M059J (cell line): ENCODE data around the gene KHDRBS1. TPM values are rescaled to one million over a fixed set of nuclear protein-coding genes. Genes with fewer than 3 reads are reported as not detected.
"Not testable (repeated sequence)": the region's sequence is repeated elsewhere in the genome, so short reads cannot be mapped to it uniquely, and the experiment has no call there.

Experiments
- DNase-seq: peaks from one replicate; pipeline ENCODE4 v3.0.0-alpha.2; 2012; ENCODE audit warnings: low read depth
- total RNA-seq: library from RNA; depleted of rRNA; stranded (reverse); fragments of >200 nt; shearing (Covaris generic); gene quantifications from 2 replicates; pipeline ENCODE4 v1.2.3, GENCODE V29; 2014; rRNA removed

KHDRBS1 gene
- total RNA-seq, 1 experiment from 2014 or later = 102 TPM

DNA sequence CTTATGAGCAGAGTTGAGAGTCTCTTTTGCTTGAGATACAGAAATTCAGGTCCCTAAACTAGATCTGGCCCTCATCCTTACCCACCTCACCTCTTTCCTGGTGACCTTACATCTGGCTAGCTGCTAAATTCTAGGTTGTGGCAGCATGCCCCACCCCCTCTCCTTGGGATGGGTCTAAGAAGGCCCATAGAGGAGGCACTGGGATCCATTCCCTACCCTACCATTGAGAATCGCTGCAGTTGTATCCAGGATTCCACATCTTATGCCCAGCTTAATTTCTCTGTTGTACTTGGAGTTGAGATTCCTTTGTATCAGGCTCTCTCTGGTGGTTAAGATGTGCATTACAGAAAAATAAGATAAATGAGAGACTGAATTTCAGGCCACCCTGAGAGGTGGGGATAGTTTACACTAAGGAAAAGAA is 49.6 kb downstream of the KHDRBS1 start:
- DNase-seq = peak; percentile 76

DNA sequence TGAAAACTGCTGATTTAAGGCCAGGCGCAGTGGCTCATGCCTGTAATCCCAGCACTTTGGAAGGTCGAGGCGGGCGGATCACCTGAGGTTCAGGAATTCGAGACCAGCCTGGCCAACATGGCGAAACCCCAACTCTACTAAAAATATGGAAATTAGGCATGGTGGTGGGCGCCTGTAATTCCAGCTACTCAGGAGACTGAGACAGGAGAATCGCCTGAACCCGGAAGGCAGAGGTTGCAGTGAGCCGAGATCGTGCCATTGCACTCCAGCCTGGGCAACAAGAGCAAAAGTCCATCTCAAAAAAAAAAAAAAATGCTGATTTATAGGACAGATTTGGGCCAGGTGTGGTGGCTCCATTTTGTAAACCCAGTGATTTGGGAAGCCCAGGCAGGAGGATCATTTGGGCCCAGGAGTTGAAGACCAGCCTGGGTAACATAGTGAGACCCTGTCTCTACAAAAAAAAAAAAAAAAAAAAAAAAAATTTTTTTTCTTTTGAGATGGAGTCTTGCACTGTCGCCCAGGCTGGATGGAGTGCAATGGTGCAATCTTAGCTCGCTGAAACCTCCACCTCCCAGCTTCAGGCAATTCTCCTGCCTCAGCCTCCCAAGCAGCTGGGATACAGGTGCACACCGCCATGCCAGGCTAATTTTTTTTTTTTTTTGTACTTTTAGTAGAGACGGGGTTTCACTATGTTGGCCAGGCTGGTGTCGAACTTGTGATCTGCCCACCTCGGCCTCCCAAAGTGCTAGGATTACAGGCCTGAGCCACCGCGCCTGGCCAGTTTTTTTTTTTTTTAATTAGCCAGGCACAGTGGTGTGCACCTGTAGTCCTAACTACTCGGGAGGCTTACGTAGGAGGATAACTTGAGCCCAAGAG is 52.2 kb downstream of the KHDRBS1 start:
- not testable (repeated sequence) for DNase-seq

DNA sequence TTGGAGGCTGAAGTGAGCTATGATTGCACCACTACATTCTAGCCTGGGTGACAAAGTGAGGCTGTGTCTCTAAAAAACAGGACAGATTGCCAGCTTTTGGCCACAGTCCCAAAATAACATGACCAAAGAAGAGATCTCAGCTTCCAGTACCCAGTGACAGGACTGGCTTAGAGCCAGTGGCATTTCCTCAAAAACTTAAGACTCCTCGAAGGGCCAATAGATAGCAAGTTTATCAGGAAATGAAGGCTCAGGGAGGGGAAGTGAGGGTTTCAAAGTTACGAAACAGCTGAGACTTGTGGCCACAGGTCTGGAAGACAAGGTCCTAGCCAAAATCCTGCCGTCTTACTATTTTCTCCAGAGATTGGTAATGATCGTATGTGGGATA is 52.8 kb downstream of the KHDRBS1 start:
- peak; percentile 96 for DNase-seq

DNA sequence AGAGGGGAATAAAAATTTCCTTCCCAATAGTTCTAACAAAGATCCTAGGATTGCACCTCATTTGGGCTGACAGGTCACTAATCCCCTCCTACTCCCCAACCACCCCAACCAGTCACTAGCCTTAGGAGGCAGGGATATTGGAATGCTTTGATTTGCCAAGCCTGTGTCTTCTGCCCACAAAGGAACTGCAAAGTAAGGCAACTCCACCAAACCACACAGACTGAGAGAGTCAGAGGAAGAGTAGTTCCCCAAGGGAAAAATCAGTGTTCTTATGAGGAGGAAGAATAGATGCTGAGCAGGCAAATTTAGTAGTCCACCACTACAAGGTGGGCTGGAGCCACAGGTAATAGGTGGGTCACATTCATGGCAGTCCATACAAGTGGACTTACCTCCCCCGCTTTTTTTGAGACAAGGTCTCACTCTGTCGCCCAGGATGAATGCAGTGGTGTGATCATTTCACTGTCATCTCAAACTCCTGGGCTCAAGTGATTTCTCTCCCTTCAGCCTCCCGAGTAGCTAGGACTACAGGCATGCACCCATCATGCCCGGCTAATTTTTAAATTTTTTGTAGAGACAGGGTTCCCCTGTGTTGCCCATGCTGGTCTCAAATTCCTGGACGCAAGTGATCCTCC is 55.4 kb downstream of the KHDRBS1 start:
- peak; percentile 71 for DNase-seq

DNA sequence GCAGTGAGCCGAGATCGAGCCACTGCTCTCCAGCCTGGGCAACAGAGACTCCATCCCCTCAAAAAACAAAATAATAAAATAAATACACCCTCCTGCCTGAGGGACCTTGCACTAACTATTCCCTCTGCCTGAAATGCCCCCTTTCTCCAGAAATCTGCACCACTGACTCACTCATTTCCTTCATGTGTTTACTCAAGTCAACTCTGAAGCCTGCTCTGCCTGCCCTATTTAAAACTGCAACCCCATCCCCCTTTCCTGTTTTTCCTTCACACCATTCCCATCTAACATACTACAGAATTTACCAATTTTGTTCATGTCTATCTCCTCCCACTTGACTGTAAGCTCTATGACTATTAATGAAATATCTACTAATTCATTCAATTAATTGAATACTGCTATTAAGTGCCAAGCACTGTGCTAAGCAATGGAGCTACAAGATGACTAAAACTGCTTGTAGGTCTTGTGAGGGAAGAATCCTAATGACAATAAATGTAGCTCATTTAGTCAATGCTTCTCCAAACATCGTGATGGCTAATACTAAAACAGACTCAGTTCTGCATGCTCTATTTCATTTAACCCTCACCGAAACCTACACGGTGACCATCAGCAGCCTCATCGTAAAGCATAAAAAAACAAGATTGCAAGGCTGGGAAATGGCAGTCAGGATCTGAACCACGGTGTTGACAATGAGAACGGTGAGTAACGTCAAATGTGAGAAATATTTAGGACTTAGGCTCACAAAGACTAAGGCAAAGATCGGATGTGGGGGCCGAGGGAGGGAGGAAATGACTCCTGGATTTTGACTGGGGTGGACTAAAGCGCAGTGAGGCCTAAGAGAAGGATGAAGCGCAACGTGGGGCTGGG is 58.3 kb downstream of the KHDRBS1 start:
- DNase-seq = peak; percentile 75

DNA sequence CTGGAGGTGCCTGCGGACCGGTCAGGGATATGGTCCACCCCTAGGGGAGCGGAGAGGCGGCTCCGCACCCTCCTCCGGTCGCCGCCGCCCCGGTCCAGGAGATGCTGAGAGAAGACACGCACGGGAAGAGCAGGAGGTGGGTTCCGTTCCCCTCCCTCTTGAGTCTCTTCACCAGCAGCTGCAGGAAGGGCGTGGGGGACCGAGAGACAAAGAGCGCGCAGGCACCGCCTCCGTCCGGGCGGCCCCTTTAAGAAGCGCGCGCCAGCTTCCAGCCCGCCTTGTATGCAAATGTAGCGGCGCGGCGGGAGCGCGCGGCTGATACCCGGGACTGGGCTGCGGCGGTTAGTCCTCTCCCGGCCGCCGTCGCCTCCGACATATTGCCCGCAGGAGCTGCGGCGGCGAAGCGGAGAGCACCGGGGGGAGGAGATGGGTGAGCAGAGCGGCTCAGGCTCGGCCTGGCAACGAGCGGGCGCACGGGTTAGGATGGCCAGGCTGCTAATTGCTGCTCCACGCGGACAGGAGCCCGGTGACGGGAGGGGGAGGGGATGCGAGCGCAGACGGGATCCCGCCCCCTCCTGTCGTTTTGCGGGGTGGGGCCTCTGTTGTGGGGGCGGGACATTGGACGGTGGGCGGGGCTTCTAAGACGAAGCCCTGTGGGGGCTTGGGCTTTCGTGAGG is 59.1 kb downstream of the KHDRBS1 start, which contains the start of gene TMEM39B:
Gene TMEM39B (plus strand): TSS at position 318 of the 677 bp plus-strand sequence. CDS start 109 bp downstream, at position 427.
- DNase-seq = peak; percentile 94

DNA sequence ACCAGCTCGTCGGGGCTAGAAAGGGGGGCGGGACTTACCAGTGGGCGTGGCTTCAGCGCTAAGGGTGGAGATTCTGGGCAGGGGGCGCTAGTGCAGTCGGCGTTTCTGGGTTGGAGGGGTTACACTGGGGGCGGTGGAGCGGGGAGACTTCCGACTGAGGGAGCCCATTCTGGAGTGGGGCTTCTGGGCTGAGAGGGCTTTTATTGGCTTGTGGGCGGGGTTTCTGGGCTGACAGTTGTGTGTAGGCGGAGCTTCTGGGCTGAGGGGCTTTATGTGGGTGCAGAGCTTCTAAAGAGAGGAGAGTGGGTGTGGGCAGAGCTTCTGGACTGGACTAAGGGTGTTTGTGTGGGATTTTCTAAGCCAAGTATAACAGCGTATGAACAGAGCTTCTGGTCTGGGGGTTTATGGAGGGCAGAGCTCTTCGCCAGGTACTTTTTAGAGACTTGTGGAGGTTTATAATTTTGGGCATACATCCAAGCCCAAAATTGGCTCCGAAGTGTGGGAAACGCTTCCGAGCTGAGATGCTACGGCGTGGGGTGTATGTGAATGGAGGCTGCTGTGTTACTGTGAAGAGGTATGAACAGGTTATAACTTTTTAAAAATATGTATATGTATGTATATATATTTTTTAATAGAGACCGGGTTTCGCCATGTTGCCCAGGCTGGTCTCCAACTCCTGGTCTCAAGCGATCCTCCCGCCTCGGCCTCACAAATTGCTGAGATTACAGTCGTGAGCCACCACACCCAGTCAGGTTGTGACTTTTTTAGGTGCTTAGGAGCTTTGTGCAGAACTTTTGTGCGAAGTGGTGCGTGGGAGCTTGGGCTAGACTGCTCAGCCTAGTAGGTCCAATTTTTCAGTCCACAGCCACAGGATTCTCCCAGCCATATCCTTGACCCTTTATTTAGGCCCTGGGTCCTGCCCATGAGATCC is 59.9 kb downstream of the KHDRBS1 start:
- no peak for DNase-seq

DNA sequence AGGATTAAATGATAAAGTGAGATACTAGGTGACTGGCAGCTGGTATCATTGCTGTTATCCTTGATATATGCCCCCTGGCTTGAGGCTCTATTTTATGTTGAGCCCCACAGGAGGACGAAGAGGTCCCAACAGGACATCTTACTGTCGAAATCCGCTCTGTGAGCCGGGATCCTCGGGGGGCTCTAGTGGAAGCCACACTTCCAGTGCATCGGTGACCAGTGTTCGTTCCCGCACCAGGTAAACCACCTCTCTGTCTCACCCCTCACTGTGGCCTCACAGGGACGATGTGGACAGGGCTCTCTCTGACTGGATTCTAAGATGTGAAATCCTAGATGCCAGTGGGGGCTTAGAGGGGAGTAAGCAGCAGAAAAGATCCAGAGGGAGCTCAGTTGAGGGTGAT is 61.2 kb downstream of the KHDRBS1 start:
- DNase-seq = no peak

DNA sequence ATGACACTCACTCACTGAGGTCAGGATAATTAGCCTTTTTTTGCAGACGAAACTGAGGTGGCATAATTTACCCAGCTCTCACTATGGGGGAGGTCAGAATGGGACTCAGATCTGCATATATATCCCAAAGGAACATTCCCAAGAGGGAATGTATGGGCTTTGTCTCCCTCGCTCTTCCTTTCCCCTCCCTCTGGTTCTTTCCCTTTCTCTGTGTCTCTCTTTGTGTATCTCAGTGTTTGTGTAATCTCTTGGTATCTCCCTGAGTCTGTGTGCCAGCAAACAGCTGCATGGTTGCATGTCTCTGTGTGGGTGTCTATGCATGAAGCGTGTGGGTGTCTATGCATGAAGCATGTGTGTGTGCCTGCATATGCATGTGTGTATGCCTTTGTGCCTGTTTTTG is 63.8 kb downstream of the KHDRBS1 start:
- DNase-seq = no peak

DNA sequence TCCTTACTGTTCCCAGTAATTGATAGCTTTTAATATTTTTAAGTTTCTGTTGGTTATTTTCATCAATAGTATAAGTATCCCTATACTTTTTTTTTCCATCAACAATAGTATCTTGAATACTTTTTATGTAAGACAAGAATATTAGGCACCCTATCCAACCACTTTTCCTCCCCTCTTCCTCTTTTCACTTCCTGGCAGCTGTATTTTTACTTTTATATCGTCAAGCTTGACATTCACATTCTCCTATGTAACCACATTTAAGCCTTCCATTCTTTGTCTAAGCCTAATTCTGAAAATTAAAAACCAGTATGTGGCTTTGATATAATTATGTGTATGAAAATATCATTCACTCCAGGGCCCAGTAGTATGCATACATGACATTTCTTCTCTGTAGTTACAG is 68.4 kb downstream of the KHDRBS1 start:
- DNase-seq = no peak

DNA sequence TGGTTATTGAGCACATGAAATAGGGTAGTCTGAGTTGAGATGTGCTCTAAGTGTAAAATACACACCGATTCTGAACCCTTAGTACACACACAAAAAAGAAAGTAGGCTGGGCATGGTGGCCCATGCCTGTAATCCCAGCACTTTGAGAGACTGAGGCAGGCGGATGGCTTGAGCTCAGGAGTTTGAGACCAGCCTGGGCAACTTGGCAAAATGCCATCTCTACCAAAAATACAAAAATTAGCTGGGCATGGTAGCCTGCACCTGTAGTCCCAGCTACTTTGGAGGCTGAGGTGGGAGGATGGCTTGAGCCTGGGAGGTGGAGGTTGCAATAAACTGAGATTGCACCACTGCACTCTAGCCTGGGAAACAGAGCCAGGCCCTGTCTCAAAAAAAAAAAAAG is 72.7 kb downstream of the KHDRBS1 start:
- DNase-seq = not testable (repeated sequence)

DNA sequence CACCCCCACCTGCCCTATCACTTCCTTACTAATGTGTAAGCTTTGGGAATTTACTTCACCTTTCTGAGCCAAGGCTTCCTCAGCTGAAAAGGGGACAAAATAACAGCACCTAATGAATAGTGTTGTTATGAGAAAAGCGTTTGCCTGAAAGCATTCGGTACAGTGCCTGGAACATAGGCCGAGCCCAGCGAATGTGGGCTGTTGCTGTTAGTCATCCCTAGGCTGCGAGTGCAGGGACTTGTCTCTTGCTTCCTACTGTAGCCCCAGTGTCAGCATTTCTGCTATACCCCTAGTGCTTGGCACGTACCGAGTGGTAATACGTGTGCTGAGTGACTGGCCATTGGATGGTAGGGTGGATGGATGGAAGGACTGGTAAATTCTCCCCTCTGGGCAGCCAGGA is 77.5 kb downstream of the KHDRBS1 start:
- no peak for DNase-seq

DNA sequence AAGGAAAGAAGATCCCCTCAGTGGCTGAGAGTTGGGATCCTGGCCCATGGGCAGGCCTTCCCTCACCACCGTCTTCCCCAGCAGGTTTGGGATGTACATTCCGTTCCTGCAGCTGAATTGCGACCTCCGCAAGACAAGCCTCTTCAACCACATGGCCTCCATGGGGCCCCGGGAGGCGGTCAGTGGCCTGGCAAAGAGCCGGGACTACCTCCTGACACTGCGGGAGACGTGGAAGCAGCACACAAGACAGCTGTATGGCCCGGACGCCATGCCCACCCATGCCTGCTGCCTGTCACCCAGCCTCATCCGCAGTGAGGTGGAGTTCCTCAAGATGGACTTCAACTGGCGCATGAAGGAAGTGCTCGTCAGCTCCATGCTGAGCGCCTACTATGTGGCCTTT is 77.9 kb downstream of the KHDRBS1 start:
- DNase-seq = no peak

Other genes starting within 250 kb of the KHDRBS1 start
- 8.3 and 16.7 TPM in 2 replicates for gene ADGRB2, start 249.5 kb upstream of the KHDRBS1 start, total RNA-seq
- gene SPOCD1, start 197.8 kb upstream of the KHDRBS1 start, total RNA-seq = 33.0 and 52.0 TPM in 2 replicates
- gene PTP4A2, start 75.5 kb upstream of the KHDRBS1 start, total RNA-seq = 334 and 398 TPM in 2 replicates
- 13.9 and 16.1 TPM in 2 replicates for gene TMEM39B, start 59.1 kb downstream of the KHDRBS1 start, total RNA-seq
- gene KPNA6, start 94.2 kb downstream of the KHDRBS1 start, total RNA-seq = 49.8 and 73.0 TPM in 2 replicates
- gene TXLNA, start 165.8 kb downstream of the KHDRBS1 start, total RNA-seq = 62.5 and 102 TPM in 2 replicates
- gene CCDC28B, start 186.7 kb downstream of the KHDRBS1 start, total RNA-seq = 8.8 and 9.4 TPM in 2 replicates
- 6.9 and 8.7 TPM in 2 replicates for gene IQCC, start 191.8 kb downstream of the KHDRBS1 start, total RNA-seq
- gene DCDC2B, start 195.2 kb downstream of the KHDRBS1 start, total RNA-seq = not detected in 2 replicates
- 12.0 and 12.3 TPM in 2 replicates for gene TMEM234, start 208.5 kb downstream of the KHDRBS1 start, total RNA-seq
- 517 and 553 TPM in 2 replicates for gene EIF3I, start 208.5 kb downstream of the KHDRBS1 start, total RNA-seq
- 0.20 and 1.4 TPM in 2 replicates for gene FAM167B, start 233.4 kb downstream of the KHDRBS1 start, total RNA-seq
- 0.12 TPM in 1 of 2 replicates, not detected in the other for gene LCK, start 237.4 kb downstream of the KHDRBS1 start, total RNA-seq